Stimulated activated CD8-positive, alpha-beta memory T cell treated with anti-CD3 and anti-CD28 coated beads, Interleukin-7, amount 100 ng/mL, for 24 hours (primary cell): ENCODE data around the gene MLF1.

ENCODE experiments used
- DNase-seq: peaks from one replicate; pipeline ENCODE4 v3.0.0-alpha.2; 2020; ENCODE audit warnings: low read depth

The MLF1 gene

GRCh38 chr3:158574646-158575045, 3.7 kb downstream of the MLF1 start:
- no peak for DNase-seq

GRCh38 chr3:158590223-158590622, 19.2 kb downstream of the MLF1 start:
- DNase-seq: no peak

GRCh38 chr3:158600787-158601186, 29.8 kb downstream of the MLF1 start:
- no peak for DNase-seq

GRCh38 chr3:158602227-158602626, 31.2 kb downstream of the MLF1 start:
- DNase-seq: no peak

- no peak for DNase-seq
These were observed 47.2 kb downstream of the MLF1 start for GRCh38 chr3:158617982-158618875.

GRCh38 chr3:158625881-158626280, 54.9 kb downstream of the MLF1 start:
- DNase-seq: no peak

GRCh38 chr3:158631981-158632380, 61.0 kb downstream of the MLF1 start:
- DNase-seq: no peak

GRCh38 chr3:158640646-158641045, 69.7 kb downstream of the MLF1 start:
- no peak for DNase-seq

- no peak for DNase-seq
These were observed 71.0 kb downstream of the MLF1 start for GRCh38 chr3:158642005-158642404.

GRCh38 chr3:158642474-158643210, 71.6 kb downstream of the MLF1 start:
- no peak for DNase-seq

- DNase-seq: peak; percentile 71
These were observed 73.4 kb downstream of the MLF1 start, which contains the start of gene GFM1 for GRCh38 chr3:158644345-158644908. GFM1 (plus strand) TSS chr3:158644527; CDS start chr3:158644635, 108 bp downstream.

- DNase-seq: no peak
These were observed 78.8 kb downstream of the MLF1 start for GRCh38 chr3:158649791-158650190.

GRCh38 chr3:158651192-158651591, 80.2 kb downstream of the MLF1 start:
- no peak for DNase-seq

- DNase-seq: no peak
These were observed 81.5 kb downstream of the MLF1 start for GRCh38 chr3:158652463-158652862.
